Transverse colon (tissue), 4 donors: ENCODE data around the gene CTNNA1. TPM values are rescaled to one million over a fixed set of nuclear protein-coding genes. Genes with fewer than 3 reads are reported as not detected.

Source experiments
- DNase-seq: peaks from one replicate; pipeline ENCODE4 v3.0.0-alpha.2; 2019
- H3K27ac ChIP-seq, 4 donors: fragments of 200-600 bp; sonication (generic); 2 replicates each; pipeline ENCODE4 v1.5.1; 2016 to 2018; ENCODE audit warnings: inconsistent platforms in 4 of 4
- H3K27me3 ChIP-seq: fragments of 200-600 bp; sonication (generic); 2 replicates; pipeline ENCODE4 v1.5.1; 2017; ENCODE audit warnings: inconsistent platforms
- H3K36me3 ChIP-seq, 4 donors: fragments of 200-600 bp; sonication (generic); 2 replicates each; pipeline ENCODE4 v1.5.1; 2017 to 2019; ENCODE audit warnings: inconsistent platforms in 4 of 4
- H3K4me1 ChIP-seq, 4 donors: fragments of 200-600 bp; sonication (generic); 2 replicates each; pipeline ENCODE4 v1.5.1; 2017 to 2020; ENCODE audit warnings: inconsistent platforms in 4 of 4
- H3K4me3 ChIP-seq, 4 donors: fragments of 200-600 bp; sonication (generic); 1 replicate in 1 of 4; 2 replicates in 3 of 4; pipeline versions ENCODE4 v1.5.1 to v1.6.1; 2017 to 2019; ENCODE audit warnings: inconsistent platforms in 4 of 4
- H3K9me3 ChIP-seq, 2 donors: fragments of 200-600 bp; sonication (generic); 2 replicates each; pipeline ENCODE4 v1.5.1; 2017 to 2019; ENCODE audit warnings: inconsistent platforms in 2 of 2
- EP300 ChIP-seq: sonication (generic); formaldehyde crosslinking; IDR thresholded peaks from one replicate; pipeline ENCODE4 v1.6.1; 2017; ENCODE audit warnings: antibody characterized with exemption, low read depth
- POLR2A ChIP-seq: fragments of 450-650 bp; IDR thresholded peaks from one replicate; pipeline ENCODE4 v1.6.1; 2016; ENCODE audit warnings: antibody characterized with exemption, mild to moderate bottlenecking, moderate library complexity
- POLR2AphosphoS5 ChIP-seq, 3 donors: sonication (generic); formaldehyde crosslinking; IDR thresholded peaks; one replicate each; pipeline ENCODE4 v1.6.1; 2016; ENCODE audit warnings: antibody characterized with exemption in 3 of 3
- WGBS, 2 donors: methylation state at CpG; one replicate each; pipeline ENCODE4 v1.1.5; 2018; ENCODE audit warnings: low coverage in 1 of 2; 5-methylcytosine and 5-hydroxymethylcytosine counted together
- in situ Hi-C, 4 donors: fragments of 200-750 bp; cut with MboI; loops; one replicate each; pipeline versions ENCODE4 v1.15.0 to v1.15.1; 2017; ENCODE audit warnings: low sequenced_read_pairs in 3 of 4, low pct_ligation_motif_present in 1 of 4, low pct_unique_long_range_greater_than_20kb in 1 of 4
- intact Hi-C: fragments of 100-400 bp; cut with DNase I; formaldehyde crosslinking; loops from one replicate; pipeline ENCODE4 v1.15.1; 2023; ENCODE audit warnings: low total_unique reads
- total RNA-seq, 4 donors: library from RNA; depleted of rRNA; stranded (reverse); fragments of >200 nt; gene quantifications; one replicate each; pipeline ENCODE4 v1.1.0, GENCODE V29; 2016
- TF ChIP-seq, protein P1 (sequence below), 5 experiments: fragments of 200-600 bp in 3 of 5; fragments of 450-650 bp in 2 of 5; sonication (generic) in 3 of 5; IDR thresholded peaks; 1 replicate in 2 of 5; 2 replicates in 3 of 5; pipeline ENCODE4 v1.5.1; 2016 to 2017; ENCODE audit warnings: antibody characterized with exemption in 5 of 5, inconsistent platforms in 3 of 5, mild to moderate bottlenecking in 2 of 5, moderate library complexity in 1 of 5

CTNNA1 gene
- total RNA-seq, 4 donors from 2014 or later: 272 to 381 (median 316) TPM

DNA sequence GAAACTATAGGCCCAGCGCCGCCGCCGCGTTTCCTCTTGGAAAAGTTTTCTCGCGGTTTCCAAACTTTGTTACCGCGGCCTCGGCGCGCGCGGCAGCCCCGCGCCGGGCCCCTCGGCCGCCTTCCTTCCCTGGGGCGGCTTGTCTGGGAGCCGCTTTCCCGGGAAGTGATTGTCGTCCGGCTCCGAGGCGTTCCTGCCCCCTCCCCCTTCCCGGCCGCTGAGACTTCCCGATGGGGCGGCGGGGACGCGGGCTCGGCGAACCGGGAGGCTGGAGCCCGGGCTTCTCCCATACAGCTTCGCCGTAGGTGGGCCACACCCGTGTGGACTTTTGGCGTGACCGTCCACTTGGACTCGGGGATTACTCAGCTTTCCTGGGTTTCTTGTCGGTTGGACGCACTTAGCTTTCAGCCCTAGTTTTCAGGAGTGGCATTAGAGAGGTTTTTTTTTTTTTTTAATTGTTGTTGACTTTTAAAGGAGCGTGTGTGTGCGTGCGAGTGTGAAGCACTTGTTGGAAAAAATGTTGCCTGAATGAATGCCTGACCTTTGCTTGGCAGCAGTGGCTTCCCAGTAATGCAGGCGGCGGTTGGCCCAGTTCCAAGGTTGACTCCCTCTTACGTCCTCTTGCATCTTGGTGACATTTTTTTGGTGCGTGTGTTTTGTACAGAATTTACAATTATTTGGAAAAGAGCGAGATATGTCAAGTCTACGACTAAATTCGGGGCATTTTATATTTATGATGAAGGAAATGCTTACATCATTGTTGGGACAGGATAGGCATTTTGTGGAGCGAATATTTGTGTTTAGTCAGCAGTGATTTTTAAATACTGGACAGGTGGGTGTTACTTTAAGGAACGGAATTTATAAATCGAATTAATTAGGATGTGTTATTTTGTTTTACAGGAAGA is 821 bp downstream of the CTNNA1 start:
- Histone ChIP-seq H3K4me3 (peak overlapping the region; percentile 68 to 99 (median 96)), H3K36me3 (peaks cover 0 to 12% (median 5%) of the 10 kb centered on the region in 4 donors), H3K9me3 (no peaks in the 10 kb centered on the region), H3K27ac (peak overlapping the region; percentile 99 to 100 (median 100)), H3K4me1 (peaks cover 0 to 42% (median 32%) of the 10 kb centered on the region in 4 donors), H3K27me3 (no peaks in the 10 kb centered on the region)
- in situ Hi-C loops (no loop called here), intact Hi-C loops (no loop called here)
- DNase-seq: peak; percentile 93
- WGBS, 2 donors: 3 to 7% methylated on average over 10 to 37 of the region's 58 CpGs
- TF ChIP-seq POLR2A: peak; percentile 84
- peak; percentile 39 for TF ChIP-seq EP300
- TF ChIP-seq, protein P1, sequence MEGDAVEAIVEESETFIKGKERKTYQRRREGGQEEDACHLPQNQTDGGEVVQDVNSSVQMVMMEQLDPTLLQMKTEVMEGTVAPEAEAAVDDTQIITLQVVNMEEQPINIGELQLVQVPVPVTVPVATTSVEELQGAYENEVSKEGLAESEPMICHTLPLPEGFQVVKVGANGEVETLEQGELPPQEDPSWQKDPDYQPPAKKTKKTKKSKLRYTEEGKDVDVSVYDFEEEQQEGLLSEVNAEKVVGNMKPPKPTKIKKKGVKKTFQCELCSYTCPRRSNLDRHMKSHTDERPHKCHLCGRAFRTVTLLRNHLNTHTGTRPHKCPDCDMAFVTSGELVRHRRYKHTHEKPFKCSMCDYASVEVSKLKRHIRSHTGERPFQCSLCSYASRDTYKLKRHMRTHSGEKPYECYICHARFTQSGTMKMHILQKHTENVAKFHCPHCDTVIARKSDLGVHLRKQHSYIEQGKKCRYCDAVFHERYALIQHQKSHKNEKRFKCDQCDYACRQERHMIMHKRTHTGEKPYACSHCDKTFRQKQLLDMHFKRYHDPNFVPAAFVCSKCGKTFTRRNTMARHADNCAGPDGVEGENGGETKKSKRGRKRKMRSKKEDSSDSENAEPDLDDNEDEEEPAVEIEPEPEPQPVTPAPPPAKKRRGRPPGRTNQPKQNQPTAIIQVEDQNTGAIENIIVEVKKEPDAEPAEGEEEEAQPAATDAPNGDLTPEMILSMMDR (IDR thresholded peaks at IDR 0.05): no peak
- TF ChIP-seq POLR2AphosphoS5 (IDR thresholded peaks at IDR 0.05): peak; percentile 62 to 80 (median 66)

DNA sequence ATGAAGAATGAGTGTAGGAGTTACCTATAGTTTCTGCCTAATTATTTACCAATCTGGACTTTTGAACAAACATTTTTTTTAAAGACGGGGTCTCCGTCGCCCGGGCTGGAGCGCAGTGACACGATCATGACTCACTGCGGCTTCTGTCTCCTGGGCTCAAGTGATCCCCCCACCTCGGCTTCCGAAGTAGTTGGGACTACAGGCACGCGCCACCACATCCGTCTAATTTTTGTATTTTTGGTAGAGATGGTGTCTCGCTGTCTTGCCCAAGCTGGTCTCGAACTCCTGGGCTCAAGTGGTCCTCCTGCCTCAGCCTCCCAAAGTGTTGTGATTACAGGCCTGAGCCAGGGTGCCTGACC is 1.5 kb downstream of the CTNNA1 start:
- in situ Hi-C loops: no loop called here
- H3K9me3 ChIP-seq: no peaks in the 10 kb centered on the region
- no peaks in the 10 kb centered on the region for H3K27me3 ChIP-seq
- intact Hi-C loops: no loop called here
- H3K4me1 ChIP-seq: peaks cover 0 to 46% (median 32%) of the 10 kb centered on the region in 4 donors
- H3K4me3 ChIP-seq: peak overlapping the region; percentile 68 to 99 (median 96)
- no peak for DNase-seq
- H3K27ac ChIP-seq: peak overlapping the region; percentile 99 to 100 (median 100)
- TF ChIP-seq POLR2AphosphoS5 (IDR thresholded peaks at IDR 0.05): no peak
- TF ChIP-seq POLR2A: no peak
- TF ChIP-seq, protein P1 (IDR thresholded peaks at IDR 0.05): no peak
- no peak for TF ChIP-seq EP300
- H3K36me3 ChIP-seq: peaks cover 0 to 13% (median 6%) of the 10 kb centered on the region in 4 donors
- WGBS, 2 donors: 65 to 80% methylated on average over 13 to 14 of the region's 14 CpGs

DNA sequence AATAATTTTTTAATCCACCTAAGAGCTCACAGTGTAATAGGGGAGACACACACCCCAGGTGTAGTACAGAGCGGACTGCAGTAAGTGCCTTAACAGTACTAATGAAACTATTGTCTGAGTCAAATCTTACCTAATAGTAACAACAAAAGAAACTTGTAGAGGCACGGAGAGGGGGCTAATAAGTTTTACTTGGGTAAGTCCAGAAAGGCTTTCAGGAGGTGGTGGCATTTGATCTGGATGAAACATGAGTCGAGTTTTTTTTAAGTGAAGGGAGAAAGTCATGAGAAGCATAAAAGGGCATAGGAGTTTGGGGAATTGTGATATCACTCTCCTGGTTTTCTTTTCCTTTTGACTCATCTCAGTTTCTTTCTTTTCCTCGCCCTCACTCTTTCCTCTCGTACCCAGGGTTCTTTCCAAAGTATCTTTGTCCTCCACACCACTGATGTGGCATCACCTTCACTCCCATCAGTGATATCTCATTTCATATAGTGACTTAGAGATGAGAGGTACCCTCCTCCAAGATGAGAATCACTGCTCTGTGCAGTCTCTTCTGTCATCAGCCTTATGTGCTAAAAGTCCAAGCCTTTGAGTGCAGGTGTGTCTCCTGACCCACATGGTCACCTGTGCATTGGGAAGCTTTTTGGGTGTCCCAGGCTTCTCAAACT is 2.0 kb downstream of the CTNNA1 start:
- DNase-seq: no peak
- WGBS, 2 donors: 76 to 79% methylated on average over 4 to 5 of the region's 5 CpGs
- peak overlapping the region in 3 of 4 donors; percentile 94 to 99 (median 98) for H3K4me3 ChIP-seq
- intact Hi-C loops: no loop called here
- H3K9me3 ChIP-seq: no peaks in the 10 kb centered on the region
- peaks cover 0 to 13% (median 6%) of the 10 kb centered on the region in 4 donors for H3K36me3 ChIP-seq
- H3K27ac ChIP-seq: peak overlapping the region; percentile 99 to 100 (median 100)
- TF ChIP-seq POLR2A: no peak
- TF ChIP-seq, protein P1 (IDR thresholded peaks at IDR 0.05): no peak
- peaks cover 0 to 46% (median 32%) of the 10 kb centered on the region in 4 donors for H3K4me1 ChIP-seq
- in situ Hi-C loops: no loop called here
- no peaks in the 10 kb centered on the region for H3K27me3 ChIP-seq

DNA sequence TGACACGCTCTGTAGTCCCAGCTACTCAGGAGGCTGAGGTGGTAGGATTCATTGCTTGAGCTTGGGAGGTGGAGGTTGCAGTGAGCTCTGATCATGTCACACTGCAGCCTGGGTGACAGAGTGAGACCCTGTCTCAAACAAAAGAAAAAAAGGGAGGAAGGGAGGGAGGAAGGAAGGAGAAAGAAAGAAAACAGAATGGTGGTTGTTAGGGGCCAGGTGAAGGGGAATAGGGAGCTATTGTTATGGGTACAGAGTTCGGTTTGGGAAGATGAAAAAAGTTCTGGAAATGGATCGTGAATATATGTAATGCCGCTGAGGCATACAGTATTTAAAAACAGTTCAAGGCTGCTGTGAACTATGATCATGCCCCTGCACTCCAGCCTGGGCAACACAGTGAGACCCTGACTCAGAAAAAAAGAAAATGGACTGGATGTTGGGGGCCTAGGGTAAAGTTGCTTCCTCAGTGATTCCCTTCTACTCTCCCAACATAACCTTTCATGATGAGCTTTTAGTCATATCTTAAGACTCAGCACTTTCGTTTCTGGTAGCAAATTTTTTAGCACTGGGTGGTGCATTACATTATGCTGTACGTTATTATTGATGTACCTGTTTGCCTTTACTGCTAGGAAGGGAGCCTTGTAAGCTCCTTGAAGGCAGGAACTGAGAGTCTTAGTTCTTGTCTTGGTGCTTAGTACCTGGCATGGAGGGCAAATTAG is 4.0 kb downstream of the CTNNA1 start:
- intact Hi-C loops: no loop called here
- no peaks in the 10 kb centered on the region for H3K27me3 ChIP-seq
- H3K36me3 ChIP-seq: peaks cover 0 to 13% (median 6%) of the 10 kb centered on the region in 4 donors
- 71 to 84% methylated on average over 2 to 6 of the region's 6 CpGs for WGBS, 2 donors
- H3K27ac ChIP-seq: no peak overlapping the region
- no peak overlapping the region for H3K4me3 ChIP-seq
- H3K4me1 ChIP-seq: peaks cover 0 to 60% (median 40%) of the 10 kb centered on the region in 4 donors
- no peaks in the 10 kb centered on the region for H3K9me3 ChIP-seq
- in situ Hi-C loops: no loop called here
- no peak for DNase-seq
- TF ChIP-seq EP300 (no peak), POLR2A (no peak), POLR2AphosphoS5 (IDR thresholded peaks at IDR 0.05) (no peak)
- TF ChIP-seq, protein P1 (IDR thresholded peaks at IDR 0.05): no peak
